Measurements from ENCODE around the gene NACAD.

- TF ChIP-seq USF2 (IDR thresholded peaks at IDR 0.05; ENCODE audit: low read depth, low read length): no peak
- no peak for TF ChIP-seq CTCF (conservative IDR thresholded peaks at IDR 0.05; ENCODE audit: low read depth, low read length)
- no peak for TF ChIP-seq MXI1 (IDR thresholded peaks at IDR 0.05; ENCODE audit: borderline replicate concordance, low read depth, low read length)
- TF ChIP-seq POLR2A (IDR thresholded peaks at IDR 0.05; ENCODE audit: low read depth, low read length): no peak
- TF ChIP-seq NFE2L2 (IDR thresholded peaks at IDR 0.05; ENCODE audit: low read depth, low read length): no peak
- no peak for TF ChIP-seq SMC3 (IDR thresholded peaks at IDR 0.05; ENCODE audit: low read depth, low read length)
- no peak for TF ChIP-seq RFX5 (IDR thresholded peaks at IDR 0.05; ENCODE audit: low read depth, low read length)
- no peak for TF ChIP-seq ELK1 (IDR thresholded peaks at IDR 0.05; ENCODE audit: borderline replicate concordance, low read depth, low read length)
- TF ChIP-seq BHLHE40 (IDR thresholded peaks at IDR 0.05; ENCODE audit: low read depth, low read length): no peak
- TF ChIP-seq CEBPB (IDR thresholded peaks at IDR 0.05; ENCODE audit: low read depth, low read length): no peak
- no peak for TF ChIP-seq MAFK (IDR thresholded peaks at IDR 0.05; ENCODE audit: low read depth, low read length)
- no peak for TF ChIP-seq RAD21 (IDR thresholded peaks at IDR 0.05; ENCODE audit: low read length)
- TF ChIP-seq RCOR1 (IDR thresholded peaks at IDR 0.05; ENCODE audit: insufficient replicate concordance, low read length): no peak
Observed at GRCh38 chr7:45117582-45117981, 28.8 kb upstream of the NACAD start.
